Lung (tissue), 12 donors: Measurements from ENCODE around the gene NECAP2. TPM values are rescaled to one million over a fixed set of nuclear protein-coding genes. Genes with fewer than 3 reads are reported as not detected.

Experiments used
- ATAC-seq: fragments of 200-7000 bp; cut with Tn5 transposase; one replicate; pipeline ENCODE4 v1.9.1; 2020; ENCODE audit warnings: moderate number of reproducible peaks; ENCODE audit not compliant: insufficient read depth, low FRiP score
- DNase-seq, 3 donors: peaks; one replicate each; pipeline ENCODE4 v3.0.0-alpha.2; 2013 to 2017
- H3K27ac ChIP-seq, 2 donors: one replicate each; pipeline ENCODE4 v1.5.1; 2013; ENCODE audit warnings: mild to moderate bottlenecking in 2 of 2, moderate library complexity in 2 of 2, control low read depth in 1 of 2, inconsistent platforms in 1 of 2, low read depth in 1 of 2, low read length in 1 of 2
- H3K27me3 ChIP-seq, 3 donors: one replicate each; pipeline ENCODE4 v1.5.1; 2013; ENCODE audit warnings: low read length in 2 of 3; ENCODE audit not compliant: control insufficient read depth in 3 of 3, insufficient read depth in 3 of 3
- H3K36me3 ChIP-seq, 4 donors: one replicate each; pipeline ENCODE4 v1.5.1; 2013; ENCODE audit warnings: low read length in 4 of 4, mild to moderate bottlenecking in 1 of 4, moderate library complexity in 1 of 4; ENCODE audit not compliant: control insufficient read depth in 4 of 4, insufficient read depth in 4 of 4
- H3K4me1 ChIP-seq, 5 donors: one replicate each; pipeline ENCODE4 v1.5.1; 2013; ENCODE audit warnings: low read length in 5 of 5, mild to moderate bottlenecking in 2 of 5, moderate library complexity in 1 of 5; ENCODE audit not compliant: control insufficient read depth in 5 of 5, insufficient read depth in 5 of 5
- H3K4me3 ChIP-seq: one replicate; pipeline ENCODE4 v1.5.1; 2013; ENCODE audit warnings: mild to moderate bottlenecking, control low read depth, moderate library complexity
- H3K9ac ChIP-seq, 2 donors: one replicate each; pipeline ENCODE4 v1.5.1; 2013; ENCODE audit warnings: low read length in 2 of 2, control low read depth in 1 of 2; ENCODE audit not compliant: insufficient read depth in 1 of 2
- H3K9me3 ChIP-seq, 4 donors: one replicate each; pipeline ENCODE4 v1.5.1; 2013; ENCODE audit warnings: low read length in 3 of 4, mild to moderate bottlenecking in 1 of 4, moderate library complexity in 1 of 4; ENCODE audit not compliant: control insufficient read depth in 4 of 4, insufficient read depth in 3 of 4
- CTCF ChIP-seq: IDR thresholded peaks from 2 replicates; pipeline ENCODE4 v1.5.1; 2012; ENCODE audit warnings: mild to moderate bottlenecking; ENCODE audit errors: control extremely low read depth, extremely low read depth
- WGBS, 2 donors: extraction: QIAGEN DNeasy Blood & Tissue Kit; methylation state at CpG; one replicate each; pipeline ENCODE4 v1.1.7; 2013; 5-methylcytosine and 5-hydroxymethylcytosine counted together
- polyA plus RNA-seq, 2 donors: library from polyadenylated mRNA; stranded (reverse); fragments of 200-250 nt; gene quantifications; one replicate each; pipeline ENCODE4 v1.2.1, GENCODE V29; 2013
- total RNA-seq, 2 donors: library from RNA; depleted of rRNA in 1 of 2; stranded (reverse); fragments of >200 nt in 1 of 2; gene quantifications; one replicate each; pipeline ENCODE4 v1.2.1, GENCODE V29; 2014 to 2021
- donor health status: control.
- donor health status: control.
- donor health status: Bipolar disorder and iron deficiency.
- donor health status: healthy.
- donor health status: DM: yes; HTN: yes; CAD: no.

The NECAP2 gene
- total and polyA plus RNA-seq, 4 donors: 42.8 to 83.8 (median 76.9) TPM

- Histone ChIP-seq H3K4me3 (no peak overlapping the region), H3K4me1 (no peaks in the 10 kb centered on the region), H3K27me3 (peaks cover 0 to 8% (median 0%) of the 10 kb centered on the region in 3 donors), H3K27ac (no peak overlapping the region), H3K9me3 (no peaks in the 10 kb centered on the region), H3K36me3 (no peaks in the 10 kb centered on the region), H3K9ac (no peak overlapping the region)
- DNase-seq (no peak), ATAC-seq (no peak)
- WGBS, 2 donors: 89 to 93% methylated on average over 7 of the region's 7 CpGs
- TF ChIP-seq CTCF: no peak
These were observed 18.5 kb upstream of the NECAP2 start for GRCh38 chr1:16422041-16422440.

- no peak for ATAC-seq
- Histone ChIP-seq H3K36me3 (no peaks in the 10 kb centered on the region), H3K9me3 (no peaks in the 10 kb centered on the region), H3K4me1 (no peaks in the 10 kb centered on the region), H3K4me3 (no peak overlapping the region), H3K27ac (no peak overlapping the region), H3K27me3 (peaks cover 0 to 7% (median 0%) of the 10 kb centered on the region in 3 donors), H3K9ac (no peak overlapping the region)
- no peak for TF ChIP-seq CTCF
- no peak for DNase-seq
- WGBS, 2 donors: 85 to 95% methylated on average over 10 of the region's 10 CpGs
These were observed 15.1 kb upstream of the NECAP2 start for GRCh38 chr1:16425125-16426025.

GRCh38 chr1:16430606-16431005, 9.9 kb upstream of the NECAP2 start:
- Histone ChIP-seq H3K36me3 (no peaks in the 10 kb centered on the region), H3K4me1 (no peaks in the 10 kb centered on the region), H3K9ac (no peak overlapping the region), H3K27me3 (no peaks in the 10 kb centered on the region), H3K9me3 (no peaks in the 10 kb centered on the region), H3K27ac (no peak overlapping the region), H3K4me3 (no peak overlapping the region)
- ATAC-seq (no peak), DNase-seq (no peak)
- no peak for TF ChIP-seq CTCF
- 86 to 94% methylated on average over 3 of the region's 3 CpGs for WGBS, 2 donors
